Measurements from ENCODE around the gene MCM3AP. TPM values are rescaled to one million over a fixed set of nuclear protein-coding genes. Genes with fewer than 3 reads are reported as not detected.

Gene MCM3AP
- total RNA-seq: 82.7 TPM

DNA sequence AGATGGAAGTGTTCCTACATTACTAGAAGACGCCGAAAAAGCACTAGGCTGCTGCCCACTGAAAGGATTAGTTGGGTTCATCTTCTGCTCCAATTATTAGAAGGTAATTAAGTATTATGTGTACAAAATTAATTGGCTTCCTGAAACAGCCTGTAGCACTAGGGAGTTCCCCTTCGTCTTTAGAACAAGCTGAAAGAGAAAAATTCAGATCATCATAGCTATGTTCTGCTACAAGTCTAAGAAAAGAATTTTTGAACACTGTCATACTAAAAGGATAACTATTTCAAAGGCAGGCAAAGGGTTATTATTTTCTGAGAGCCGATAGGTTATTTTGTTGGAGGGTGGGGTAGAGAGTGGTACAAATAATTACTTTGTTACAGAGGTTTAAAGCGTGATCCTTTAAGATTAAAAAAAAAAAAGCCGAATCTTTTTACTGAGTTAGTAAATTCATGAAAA, at the start of gene MCM3AP:
Gene MCM3AP (minus strand): TSS at position 406 of the 456 bp plus-strand sequence. CDS start 325 bp downstream, at position 81.
- DNase-seq: no peak

DNA sequence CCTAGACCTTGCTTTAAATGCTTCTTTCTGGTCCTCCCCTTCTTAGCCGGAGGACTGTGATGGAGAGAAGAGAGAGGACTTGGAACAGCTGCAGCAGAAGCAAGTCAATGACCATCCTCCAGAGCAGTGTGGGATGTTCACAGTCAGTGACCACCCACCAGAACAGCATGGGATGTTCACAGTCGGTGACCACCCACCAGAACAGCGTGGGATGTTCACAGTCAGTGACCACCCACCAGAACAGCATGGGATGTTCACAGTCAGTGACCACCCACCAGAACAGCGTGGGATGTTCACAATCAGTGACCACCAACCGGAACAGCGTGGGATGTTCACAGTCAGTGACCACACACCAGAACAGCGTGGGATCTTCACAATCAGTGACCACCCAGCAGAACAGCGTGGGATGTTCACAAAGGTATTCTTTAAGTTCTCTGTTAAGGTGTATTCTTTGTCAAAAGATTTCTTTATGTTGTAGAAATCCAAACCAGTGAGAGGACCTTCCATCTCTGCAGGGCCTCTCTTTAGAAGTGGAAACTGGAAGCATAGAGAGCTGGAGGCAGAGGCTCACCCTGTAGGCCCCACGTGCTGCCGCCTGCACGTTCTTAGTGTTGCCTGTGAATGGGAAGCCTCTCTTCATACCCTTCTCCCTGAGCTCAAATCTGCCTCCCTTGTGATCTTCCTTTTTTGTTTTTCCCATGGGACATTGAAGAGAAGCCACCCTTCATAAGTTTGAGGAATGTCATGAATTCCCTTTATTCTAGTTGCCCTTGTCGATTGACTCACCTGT, 49.1 kb upstream of the MCM3AP start:
- DNase-seq: peak; percentile 16

GRCh38 chr21:46329796-46330195, 44.4 kb upstream of the MCM3AP start:
- DNase-seq: no peak

DNA sequence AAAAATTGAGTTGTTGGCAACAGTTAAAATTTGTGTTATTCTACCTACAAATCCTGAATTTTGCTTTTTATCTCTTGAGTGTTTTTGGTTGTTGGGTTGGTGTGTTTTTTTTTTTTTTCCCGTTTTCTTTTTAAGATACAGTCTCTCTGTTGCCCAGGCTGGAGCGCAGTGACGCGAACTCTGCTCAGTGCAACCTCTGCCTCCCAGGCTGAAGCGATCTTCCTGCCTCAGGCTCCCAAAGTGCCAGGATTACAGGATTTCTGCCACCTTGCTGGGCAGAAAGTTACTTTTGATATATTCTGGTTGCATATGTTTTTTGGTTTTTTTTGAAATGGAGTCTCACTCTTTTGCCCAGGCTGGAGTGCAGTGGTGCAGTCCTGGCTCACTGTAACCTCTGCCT, 42.7 kb upstream of the MCM3AP start:
- no peak for DNase-seq

DNA sequence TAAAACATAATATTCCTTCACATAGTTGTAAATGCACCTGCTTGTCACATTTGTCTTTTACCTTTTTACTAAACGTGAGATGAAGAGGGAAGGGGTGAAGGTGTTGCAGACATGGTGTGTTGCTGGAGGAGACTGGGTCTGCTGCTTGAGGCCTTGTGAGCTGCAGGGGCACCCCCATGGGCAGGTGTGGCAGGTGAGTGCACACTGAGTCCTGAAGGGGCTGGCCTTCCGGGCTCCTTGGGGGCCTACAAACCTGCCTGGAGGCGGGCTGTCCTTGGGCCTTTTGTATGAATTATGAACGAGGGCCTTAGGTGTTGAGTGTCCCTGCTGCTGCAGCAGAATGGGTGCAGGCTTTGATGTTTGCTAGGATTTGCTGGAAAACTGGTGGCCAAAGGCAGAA, 42.3 kb upstream of the MCM3AP start:
- no peak for DNase-seq

DNA sequence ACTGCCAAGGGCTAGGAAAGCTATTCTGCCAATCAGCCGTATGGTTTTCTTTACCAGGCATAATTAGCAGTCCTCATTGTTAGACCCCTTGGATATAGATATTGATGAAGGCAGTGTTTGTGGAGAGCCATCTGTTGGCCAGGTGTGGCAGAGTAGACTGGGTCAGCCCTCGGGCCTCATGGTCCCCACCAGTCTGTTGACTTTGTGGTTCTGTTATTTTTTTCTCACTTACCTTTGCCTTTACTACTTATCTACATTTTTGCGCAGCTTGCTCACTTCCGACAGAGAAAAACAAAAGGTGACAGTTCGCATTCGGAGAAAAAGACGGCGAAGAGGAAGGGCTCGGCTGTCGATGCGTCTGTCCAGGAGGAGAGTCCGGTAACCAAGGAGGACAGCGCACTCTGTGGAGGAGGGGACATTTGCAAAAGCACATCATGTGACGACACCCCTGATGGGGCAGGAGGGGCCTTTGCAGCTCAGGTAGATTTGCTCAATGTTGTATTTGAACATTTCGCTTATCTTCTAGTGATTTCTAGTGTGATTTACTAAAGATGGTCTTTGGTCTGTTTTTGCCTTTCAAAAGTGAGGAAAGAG, 40.8 kb upstream of the MCM3AP start:
- DNase-seq: no peak

DNA sequence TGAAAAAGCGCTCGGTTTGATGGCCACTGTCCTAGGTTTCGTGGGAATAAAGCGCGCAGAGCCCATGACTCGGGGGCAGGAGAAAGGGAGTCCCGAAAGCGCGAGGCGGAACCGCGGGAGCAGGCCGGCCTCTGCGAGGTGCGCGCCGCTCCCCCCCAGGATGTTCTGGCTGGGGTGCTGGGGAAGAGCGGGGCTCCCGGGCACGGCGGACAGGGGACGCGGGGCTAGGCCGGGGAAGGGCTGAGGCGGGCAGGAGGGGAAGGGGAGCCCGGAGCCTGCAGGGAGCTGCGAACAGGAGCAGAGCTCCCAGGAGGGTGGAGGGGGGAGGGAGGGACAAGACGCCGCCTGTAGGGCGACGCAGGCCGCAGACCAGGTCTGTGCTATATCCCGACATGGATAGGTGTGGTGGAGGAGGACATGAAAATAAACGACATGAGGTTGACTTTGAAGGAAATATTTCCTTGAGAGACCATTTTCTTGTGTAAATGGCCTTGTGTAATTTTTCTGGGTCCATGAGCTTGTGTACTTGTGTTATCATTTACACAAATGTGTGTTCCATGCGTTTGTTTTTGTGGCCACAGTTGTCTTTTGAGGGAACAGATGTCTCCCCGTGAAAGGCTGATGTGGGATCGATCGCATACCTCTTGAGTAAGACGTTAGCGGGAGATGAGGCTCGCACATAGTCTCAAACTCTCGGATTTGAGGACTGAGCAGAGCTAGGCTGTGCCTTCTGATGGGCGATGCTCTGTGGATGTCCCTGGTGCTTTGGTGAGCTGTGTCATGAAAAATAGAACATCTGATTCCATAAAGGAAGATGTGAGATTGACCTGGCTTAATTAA, 39.9 kb upstream of the MCM3AP start:
- DNase-seq: peak; percentile 22

GRCh38 chr21:46324390-46325072, 39.1 kb upstream of the MCM3AP start:
- peak; percentile 86 for DNase-seq

DNA sequence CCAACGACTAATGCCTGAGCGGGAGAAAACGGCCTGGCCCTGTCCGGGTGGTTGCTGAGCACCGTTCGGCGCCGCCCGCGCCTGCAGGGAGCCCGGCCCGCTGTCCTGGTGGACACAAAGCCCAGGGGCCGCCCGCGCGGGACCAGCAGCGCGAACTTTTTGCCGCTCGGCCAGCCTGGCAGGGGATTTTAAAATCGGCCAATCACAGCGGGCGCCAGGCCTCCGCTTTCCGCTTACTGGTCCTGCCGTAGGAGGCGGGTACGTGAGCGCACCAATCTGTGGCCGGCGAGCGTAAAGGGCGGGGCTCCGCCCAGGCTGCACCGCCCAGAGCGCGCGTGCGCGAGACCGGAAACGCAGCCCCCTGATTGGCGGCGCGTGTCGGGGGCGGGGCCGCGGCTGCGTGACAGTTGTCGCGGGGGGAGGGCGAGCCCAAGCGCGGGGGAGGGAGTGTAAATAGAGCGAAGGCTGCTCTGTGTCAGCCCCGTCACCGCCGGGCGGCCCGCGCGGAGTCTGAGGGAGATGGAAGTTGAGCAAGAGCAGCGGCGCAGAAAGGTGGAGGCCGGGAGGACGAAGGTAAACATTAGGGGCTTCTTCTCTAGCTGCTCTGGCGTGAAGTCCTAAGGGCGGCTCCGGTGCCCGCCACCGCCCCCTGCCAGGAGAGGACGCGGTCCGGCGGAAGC, 38.4 kb upstream of the MCM3AP start, which contains the start of the genes C21orf58 and PCNT:
Gene C21orf58 (minus strand): TSS at position 161 of the 680 bp plus-strand sequence. CDS start 1,132 bp downstream, outside the sequence.
Gene PCNT (plus strand): TSS at position 447 of the 680 bp plus-strand sequence. CDS start 73 bp downstream, at position 520.
- peak; percentile 96 for DNase-seq

DNA sequence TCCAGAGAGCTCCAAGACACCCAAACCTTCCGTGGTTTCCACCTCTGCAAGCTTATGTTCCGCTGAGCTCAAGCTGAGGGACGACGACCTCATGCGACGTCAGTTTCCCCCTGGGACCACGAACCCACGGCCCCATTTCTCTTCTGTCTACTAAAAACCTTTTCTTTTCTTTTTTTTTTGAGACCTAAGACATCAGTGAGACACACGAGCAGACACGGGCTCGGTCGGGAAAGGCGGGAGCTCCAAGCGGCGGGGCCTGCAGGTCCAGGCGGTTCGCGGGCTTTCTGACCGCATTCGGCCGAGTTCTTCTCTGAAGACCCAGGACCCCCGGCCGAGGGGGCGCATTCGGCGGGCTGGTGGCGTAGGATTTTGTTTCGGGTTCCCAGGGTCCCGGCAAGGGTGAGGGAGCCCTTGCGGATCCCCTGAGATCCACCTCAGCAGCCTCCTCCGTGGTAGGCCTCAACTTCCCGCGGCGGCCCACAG, 37.9 kb upstream of the MCM3AP start:
- no peak for DNase-seq

DNA sequence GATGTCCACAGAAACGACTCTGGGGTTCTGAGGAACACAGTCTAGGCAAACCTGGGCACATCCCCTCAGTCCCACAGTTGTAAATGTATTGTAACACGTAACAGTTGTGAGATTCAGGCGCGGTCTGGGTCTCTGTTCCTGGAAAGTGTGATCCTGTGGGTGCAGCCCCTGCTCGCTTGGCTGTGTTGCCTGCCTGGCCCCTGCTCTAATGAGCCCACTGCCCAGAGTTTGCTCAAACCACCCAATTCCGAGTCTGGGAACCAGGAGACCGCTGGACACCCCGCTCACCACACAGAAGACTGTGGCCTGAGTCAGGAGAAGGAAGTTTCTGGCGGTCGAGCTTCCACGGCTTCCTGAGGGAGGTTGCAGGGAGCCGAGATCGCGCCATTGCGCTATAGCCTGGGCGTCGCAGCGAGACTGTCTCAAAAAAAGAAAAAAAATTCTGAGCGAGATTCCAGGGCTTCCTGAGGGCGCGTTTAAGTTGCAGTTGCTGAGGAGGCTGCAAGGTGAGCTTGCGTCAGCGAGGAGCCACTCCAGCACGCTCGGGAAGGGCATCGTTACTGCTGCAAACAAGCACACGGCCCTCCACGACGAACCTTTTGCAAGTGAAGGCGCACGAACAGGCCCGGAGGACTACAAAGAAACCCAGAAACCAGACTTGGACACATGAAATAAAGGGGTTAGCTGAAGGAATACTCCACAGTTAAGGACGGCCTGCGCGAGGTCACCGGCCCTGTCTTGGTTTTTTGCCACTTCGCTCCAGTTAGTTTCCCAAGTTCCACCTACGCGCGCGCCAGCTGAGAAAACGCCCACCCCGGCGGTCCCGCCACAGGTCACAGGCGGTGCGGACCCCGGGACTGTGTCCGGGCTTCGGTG, 37.2 kb upstream of the MCM3AP start:
- DNase-seq: no peak

DNA sequence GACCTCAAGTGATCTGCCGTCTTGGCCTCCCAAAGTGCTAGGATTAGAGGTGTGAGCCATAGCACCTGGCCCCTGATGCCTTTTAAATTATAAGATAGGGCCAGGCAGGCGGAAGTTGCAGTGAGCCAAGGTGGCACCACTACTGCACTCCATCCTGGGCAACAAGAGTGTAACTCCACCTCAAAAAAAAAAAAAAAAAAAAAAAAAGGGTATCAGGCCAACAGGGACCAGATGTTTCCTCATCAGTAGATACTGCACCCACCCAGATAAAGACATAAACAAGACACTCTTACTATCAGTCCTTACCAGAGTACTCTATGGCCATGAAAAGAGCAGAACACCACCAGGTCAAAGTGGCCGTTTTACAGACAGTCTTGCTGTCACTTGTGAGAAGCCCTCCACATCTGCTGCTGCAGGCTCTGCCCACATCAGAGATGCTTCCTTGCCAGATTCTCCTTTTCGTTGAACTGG, 35.0 kb upstream of the MCM3AP start:
- no peak for DNase-seq

GRCh38 chr21:46319186-46319585, 33.8 kb upstream of the MCM3AP start:
- no peak for DNase-seq

GRCh38 chr21:46318464-46318845, 33.0 kb upstream of the MCM3AP start:
- DNase-seq: no peak

DNA sequence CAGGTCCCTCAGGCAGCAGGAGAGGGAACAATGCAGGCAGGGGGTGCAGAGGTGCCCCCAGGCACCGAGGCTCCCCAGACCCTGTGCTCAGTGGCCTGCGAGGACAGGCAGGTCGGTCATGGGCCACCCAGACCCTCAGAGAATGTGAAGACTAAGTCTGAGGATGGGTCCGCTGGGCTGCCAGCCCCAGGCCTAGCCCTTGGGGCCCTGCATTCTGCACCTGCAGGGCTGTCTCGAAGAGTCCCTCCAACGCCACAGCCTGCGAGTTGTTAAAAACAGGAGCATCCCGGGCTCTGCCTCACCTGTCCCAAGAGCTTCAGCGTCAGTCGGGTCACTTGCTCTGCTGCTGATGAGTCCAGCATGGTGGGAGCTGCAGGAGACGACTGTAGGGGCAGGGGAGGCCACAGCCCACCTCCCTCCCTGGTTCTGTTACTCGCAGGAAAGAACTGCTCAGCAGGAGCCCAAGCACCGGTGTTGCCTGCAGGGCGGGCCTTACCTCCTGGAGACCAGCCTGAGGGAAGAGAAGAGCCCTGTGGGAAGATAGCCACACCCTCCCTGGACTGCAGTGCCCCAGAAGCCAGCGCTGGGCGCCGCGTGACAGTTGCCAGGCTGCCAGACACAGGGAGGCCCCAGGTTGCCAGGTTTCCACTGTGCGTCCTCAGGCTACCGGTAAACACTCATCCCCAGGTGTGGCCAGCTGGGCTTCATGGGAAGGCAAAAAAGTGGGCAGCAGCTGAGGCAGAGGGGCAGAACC, 32.5 kb upstream of the MCM3AP start:
- no peak for DNase-seq

DNA sequence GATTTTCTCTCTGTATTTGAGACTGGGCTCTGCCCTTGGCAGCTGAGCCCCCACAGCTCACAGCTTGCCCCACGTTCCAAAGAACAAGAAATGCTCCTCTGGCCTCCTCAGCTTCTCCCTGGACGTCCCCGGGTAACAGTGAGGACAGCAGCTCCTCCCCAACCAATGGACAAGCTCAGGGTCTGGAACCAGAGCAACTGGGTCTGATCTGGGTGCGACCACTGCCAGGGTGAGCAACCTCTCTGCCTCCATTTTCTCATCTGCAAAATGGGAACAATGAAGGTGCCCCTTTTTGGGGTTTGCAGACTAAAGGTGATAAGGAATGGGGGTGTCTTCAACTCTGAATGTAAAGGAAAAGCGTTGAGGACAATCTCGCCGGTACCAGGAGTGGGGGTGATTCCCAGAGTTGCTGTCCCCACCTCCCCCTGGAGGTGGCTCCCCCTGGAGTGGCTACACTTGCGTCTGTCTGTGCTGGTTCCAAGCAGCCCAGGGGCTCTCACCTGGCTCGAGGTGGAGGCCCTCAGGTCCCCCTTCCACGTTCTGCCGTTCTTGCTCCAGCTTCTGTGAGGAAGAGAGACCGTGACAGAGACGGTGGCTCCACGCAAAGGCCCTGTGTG, 31.4 kb upstream of the MCM3AP start:
- no peak for DNase-seq

GRCh38 chr21:46314441-46315020, 29.1 kb upstream of the MCM3AP start:
- DNase-seq: no peak

GRCh38 chr21:46312949-46313348, 27.5 kb upstream of the MCM3AP start:
- DNase-seq: no peak

- DNase-seq: no peak
Measured at GRCh38 chr21:46311568-46311967, 26.2 kb upstream of the MCM3AP start.
